ENCODE results near the gene UBE2E3.

UBE2E3 gene

DNA sequence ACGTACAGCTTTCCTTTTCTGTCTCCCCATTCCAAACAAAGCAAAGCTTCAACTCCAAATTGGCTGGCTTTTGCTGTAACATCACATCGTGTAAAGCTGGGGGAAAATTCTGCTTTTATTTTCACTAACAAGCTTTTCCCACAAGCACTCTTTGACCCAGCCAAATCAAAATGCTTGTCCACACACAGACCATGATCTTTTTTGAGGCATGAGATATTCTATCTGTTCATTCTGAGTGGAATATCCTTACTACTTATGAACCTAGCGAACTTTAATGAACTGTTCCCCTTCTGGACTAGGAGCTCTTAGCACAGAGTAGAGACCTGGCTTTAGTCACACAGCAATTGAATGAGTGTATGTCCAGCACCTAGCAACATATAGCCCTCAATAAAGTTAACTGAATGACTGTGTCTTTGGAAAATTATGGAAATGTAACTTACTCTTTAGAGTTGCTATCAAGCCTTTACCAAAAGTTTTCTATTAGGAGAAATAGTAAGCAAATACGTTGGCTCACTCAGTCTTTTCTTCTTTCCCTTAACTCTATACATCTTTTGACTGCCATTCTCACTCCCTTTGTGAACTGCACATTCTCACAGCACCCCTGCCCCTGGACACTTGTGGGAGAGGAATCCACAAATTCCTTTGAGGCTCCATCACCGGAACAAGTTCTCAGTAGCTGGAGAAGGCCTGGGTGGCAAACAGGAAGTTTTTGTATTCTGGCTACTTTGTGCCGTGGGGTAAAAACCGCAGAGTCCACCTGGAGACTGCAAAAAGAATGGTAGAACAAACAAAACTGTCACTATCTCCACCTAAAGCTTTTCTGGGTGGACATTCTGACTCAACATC is 1.3 kb upstream of the UBE2E3 start:
- TF ChIP-seq, protein P1, sequence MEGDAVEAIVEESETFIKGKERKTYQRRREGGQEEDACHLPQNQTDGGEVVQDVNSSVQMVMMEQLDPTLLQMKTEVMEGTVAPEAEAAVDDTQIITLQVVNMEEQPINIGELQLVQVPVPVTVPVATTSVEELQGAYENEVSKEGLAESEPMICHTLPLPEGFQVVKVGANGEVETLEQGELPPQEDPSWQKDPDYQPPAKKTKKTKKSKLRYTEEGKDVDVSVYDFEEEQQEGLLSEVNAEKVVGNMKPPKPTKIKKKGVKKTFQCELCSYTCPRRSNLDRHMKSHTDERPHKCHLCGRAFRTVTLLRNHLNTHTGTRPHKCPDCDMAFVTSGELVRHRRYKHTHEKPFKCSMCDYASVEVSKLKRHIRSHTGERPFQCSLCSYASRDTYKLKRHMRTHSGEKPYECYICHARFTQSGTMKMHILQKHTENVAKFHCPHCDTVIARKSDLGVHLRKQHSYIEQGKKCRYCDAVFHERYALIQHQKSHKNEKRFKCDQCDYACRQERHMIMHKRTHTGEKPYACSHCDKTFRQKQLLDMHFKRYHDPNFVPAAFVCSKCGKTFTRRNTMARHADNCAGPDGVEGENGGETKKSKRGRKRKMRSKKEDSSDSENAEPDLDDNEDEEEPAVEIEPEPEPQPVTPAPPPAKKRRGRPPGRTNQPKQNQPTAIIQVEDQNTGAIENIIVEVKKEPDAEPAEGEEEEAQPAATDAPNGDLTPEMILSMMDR (IDR thresholded peaks at IDR 0.05) = no peak
- TF ChIP-seq ZFX (IDR thresholded peaks at IDR 0.05; ENCODE audit: borderline replicate concordance) = no peak
- peak overlapping the region; percentile 83 for H3K27ac ChIP-seq

DNA sequence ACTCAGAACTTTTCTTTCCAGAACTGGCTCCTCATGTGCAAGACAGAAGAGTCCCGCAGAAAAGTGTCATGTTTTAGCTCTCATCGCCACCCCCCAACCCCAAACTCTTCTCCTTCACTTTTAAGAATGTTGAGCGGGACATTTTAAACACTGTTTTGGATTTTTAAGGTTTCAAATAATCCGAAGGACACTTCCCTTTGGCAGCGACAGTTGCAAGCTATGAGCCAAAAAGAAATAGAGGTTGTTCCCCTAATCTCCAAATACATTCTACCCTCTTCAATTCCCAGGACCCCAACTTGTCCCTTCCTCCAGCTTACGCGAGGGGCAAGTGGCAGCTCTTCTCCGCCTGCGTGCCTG is 678 bp upstream of the UBE2E3 start:
- no peak for TF ChIP-seq ZFX (IDR thresholded peaks at IDR 0.05; ENCODE audit: borderline replicate concordance)
- TF ChIP-seq, protein P1 (IDR thresholded peaks at IDR 0.05) = no peak
- H3K27ac ChIP-seq = peak overlapping the region; percentile 83

DNA sequence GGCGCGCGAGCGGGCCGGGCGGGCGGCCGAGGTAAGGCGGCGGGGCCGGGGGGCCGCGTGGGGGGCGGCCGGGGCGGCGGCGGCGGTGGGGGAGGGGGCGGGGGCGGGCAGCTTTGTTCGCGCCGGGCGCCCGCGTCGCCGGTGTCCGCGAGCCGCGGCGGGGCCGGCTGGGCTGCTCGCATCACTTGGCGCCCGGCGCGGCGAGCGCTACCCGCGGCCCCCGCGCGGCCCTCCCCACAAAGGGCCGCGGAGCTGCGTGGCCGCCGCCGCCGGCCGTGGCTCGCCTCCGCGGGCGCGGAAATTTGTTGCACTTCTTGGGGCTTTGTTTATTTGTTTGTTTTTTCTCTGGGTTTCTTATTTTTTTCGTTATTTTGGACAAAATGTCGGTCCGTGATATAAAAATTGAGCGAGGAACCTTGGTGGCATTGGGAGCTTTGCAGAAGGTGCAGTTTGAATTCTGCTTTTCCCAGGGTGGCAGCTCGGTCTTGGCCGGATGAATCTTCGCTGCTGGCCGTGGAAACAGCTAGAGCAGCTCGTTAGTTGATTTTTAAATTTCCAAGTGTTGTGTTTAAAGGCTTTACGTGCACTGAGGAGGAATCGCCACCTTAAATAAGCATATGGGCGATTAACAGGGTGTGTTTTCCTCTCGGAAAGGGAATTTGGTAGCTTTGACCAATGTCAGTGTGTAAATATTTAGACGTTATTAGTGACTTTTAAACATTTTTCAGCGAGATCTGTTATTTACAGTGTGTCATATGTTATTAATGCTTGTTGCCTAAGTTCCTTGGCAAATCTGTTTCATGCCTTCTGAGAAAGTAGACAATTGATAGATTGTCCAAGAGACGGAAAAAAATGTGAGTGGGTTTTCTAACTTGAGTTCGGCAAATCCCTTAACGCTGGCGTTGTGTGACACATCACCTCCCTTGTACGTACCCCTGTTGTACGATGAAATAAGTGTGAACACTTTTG is 822 bp downstream of the UBE2E3 start:
- H3K27ac ChIP-seq = peak overlapping the region; percentile 83
- TF ChIP-seq, protein P1 (IDR thresholded peaks at IDR 0.05) = 0 out of 2 replicates have a peak, but pooled peaks have one; percentile 3
- no peak for TF ChIP-seq ZFX (IDR thresholded peaks at IDR 0.05; ENCODE audit: borderline replicate concordance)

DNA sequence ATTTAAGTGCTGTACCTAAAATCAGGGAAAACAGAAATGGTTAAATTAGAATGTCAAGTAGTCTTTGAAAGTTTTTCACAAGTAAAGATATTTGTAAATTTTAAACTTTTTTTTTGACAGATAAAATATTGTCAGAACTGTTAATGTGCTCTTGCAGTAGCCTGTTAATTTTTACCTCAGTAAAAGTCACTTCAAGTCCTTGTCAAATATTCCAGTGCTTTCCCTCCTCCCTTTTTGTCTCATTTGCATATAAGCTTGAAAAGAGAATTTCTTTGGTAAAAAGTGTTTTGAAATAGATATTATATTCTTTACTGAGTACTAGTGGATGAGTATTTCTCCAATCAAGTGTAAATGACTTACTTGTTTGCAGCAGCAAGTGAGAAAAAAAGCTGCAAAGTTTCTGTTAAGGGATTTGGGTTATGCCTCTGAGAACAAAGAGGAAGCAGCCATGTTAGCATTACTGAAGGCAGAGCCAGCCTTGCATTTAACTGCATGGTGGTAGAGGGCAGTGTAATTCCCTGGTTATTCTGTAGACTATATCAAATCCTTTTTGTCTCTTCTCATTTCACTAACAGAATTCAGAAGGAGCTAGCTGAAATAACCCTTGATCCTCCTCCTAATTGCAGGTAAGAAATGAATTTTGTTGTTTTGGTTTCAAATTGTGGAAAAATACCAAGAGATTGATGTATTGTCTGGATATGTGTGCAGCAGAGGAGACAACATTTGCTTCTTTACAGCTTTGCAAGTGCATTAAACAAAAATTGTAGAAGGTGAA is 3.2 kb downstream of the UBE2E3 start:
- TF ChIP-seq ZFX (IDR thresholded peaks at IDR 0.05; ENCODE audit: borderline replicate concordance) = no peak
- TF ChIP-seq, protein P1 (IDR thresholded peaks at IDR 0.05) = peak; percentile 65
- H3K27ac ChIP-seq = peak overlapping the region; percentile 83

DNA sequence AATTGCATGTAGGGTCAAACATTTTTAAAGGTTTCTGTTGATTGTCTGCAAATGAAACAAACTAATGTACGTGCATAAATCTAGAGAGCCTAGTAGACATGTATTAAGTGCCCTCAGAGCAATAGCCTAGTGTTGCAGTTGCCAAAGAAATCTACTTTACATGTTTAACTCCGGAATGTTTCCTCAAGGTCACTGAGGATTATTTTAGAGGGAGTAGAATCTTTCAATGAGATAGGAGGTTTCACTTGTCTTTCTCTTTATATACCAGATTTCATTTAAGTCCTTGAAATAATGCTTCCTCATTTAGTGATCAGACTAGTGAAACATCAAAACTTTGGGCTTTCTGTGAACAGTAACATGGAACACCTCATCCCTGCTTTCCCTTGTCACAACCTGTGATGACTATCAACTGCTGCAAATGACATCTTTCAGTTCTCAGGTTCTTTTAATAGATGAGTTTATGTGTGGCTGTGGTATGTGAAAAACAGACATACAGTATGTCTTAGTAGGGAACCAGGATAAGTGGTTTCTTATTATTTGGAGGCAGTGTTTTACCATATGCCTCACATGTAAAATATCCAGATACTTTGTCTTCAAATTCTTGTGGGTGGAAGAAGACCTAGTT is 5.5 kb downstream of the UBE2E3 start:
- TF ChIP-seq ZFX (IDR thresholded peaks at IDR 0.05; ENCODE audit: borderline replicate concordance) = no peak
- TF ChIP-seq, protein P1 (IDR thresholded peaks at IDR 0.05) = no peak
- peak overlapping the region; percentile 11; the same call in 1 of the 2 replicates for H3K27ac ChIP-seq

DNA sequence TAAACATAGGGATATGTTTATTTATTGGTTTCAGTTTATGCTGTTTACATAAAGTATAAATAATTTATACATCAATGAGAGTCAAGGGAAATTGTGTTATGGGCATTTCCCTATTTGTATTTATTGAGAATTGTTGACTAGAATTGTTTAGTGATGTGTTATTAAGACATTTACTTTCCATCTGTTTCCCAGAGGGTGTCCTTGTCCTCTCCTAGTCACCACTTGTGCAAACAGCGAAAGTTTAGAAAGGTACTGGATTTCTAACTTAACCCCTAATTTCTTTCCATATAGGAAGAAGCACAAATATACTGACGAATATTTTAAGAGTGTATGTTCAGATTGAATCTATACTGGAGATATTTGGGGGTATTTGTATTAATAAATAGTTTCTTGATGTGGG is 6.7 kb downstream of the UBE2E3 start:
- no peak for TF ChIP-seq ZFX (IDR thresholded peaks at IDR 0.05; ENCODE audit: borderline replicate concordance)
- TF ChIP-seq, protein P1 (IDR thresholded peaks at IDR 0.05) = no peak
- H3K27ac ChIP-seq = no peak overlapping the region

Measured in 22Rv1 (cell line).